ENCODE results near the gene ARMC6. TPM values are rescaled to one million over a fixed set of nuclear protein-coding genes. Genes with fewer than 3 reads are reported as not detected.

Gene ARMC6
- total and polyA plus RNA-seq, 2 of the 13 experiments (the other 11 are each of a cell fraction or from before 2014, with no cell fraction given) = 16.2 to 36.8 TPM

DNA sequence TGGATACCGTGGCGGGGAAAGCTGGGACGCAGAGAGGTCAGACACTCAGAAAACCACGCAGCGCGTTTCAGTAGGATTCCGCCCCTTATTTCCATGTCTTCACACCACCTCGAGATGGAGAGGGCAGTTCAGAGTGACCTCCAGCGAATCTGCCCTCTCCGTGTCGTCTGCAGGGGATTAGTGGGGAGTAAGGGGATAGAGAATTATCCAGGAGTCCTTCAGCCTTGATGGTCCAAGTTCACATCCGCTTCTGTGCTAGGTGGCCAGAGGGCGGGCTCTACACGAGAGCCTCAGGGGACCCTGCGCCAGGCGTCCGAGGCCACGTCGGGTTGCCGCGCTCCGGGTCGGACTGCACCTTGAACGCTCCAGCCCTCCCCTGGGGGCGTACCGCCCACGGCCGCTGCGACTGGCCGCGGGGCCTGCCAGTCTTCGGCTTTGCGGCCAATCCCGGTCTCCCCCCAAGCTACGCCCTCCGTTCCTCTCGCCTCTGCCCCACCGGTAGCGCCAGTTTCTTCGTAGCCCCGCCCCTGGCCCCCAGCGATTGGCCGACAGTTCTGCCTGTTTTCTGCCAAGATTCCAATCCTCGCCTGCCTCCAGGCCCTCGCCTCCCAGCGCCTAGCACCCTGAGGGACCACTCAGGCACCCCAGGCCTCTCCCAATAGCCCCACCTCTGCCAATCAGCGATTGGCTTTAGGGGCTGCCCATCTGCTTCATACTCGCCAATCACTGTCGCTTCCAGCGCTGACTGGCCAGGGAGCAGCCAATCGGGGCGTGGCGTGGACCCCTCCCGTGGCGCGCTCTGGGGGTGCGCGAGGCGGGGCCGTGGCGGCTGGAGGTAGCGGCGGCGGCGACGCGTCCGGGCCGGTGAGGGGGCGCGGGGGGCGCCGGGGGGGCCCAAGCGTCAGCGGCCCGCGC is 30.0 kb downstream of the ARMC6 start, which contains the start of gene SLC25A42 (continued):
- TF ChIP-seq, protein P1, sequence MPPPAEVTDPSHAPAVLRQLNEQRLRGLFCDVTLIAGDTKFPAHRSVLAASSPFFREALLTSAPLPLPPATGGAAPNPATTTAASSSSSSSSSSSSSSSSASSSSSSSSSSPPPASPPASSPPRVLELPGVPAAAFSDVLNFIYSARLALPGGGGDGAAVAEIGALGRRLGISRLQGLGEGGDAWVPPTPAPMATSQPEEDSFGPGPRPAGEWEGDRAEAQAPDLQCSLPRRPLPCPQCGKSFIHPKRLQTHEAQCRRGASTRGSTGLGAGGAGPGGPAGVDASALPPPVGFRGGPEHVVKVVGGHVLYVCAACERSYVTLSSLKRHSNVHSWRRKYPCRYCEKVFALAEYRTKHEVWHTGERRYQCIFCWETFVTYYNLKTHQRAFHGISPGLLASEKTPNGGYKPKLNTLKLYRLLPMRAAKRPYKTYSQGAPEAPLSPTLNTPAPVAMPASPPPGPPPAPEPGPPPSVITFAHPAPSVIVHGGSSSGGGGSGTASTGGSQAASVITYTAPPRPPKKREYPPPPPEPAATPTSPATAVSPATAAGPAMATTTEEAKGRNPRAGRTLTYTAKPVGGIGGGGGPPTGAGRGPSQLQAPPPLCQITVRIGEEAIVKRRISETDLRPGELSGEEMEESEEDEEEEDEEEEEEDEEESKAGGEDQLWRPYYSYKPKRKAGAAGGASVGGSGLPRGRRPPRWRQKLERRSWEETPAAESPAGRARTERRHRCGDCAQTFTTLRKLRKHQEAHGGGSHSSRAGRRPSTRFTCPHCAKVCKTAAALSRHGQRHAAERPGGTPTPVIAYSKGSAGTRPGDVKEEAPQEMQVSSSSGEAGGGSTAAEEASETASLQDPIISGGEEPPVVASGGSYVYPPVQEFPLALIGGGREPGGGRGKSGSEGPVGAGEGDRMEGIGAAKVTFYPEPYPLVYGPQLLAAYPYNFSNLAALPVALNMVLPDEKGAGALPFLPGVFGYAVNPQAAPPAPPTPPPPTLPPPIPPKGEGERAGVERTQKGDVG (CRISPR knock-in tag; IDR thresholded peaks at IDR 0.05; ENCODE audit: borderline replicate concordance) = peak; percentile 62; the same call in 1 of the 2 replicates
- TF ChIP-seq, protein P2, sequence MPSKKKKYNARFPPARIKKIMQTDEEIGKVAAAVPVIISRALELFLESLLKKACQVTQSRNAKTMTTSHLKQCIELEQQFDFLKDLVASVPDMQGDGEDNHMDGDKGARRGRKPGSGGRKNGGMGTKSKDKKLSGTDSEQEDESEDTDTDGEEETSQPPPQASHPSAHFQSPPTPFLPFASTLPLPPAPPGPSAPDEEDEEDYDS (CRISPR knock-in tag; IDR thresholded peaks at IDR 0.05) = 0 out of 2 replicates have a peak, but pooled peaks have one; percentile 36
- TF ChIP-seq HINFP (CRISPR knock-in tag; IDR thresholded peaks at IDR 0.05; ENCODE audit: low read depth) (peak; percentile 81; the same call in 1 of the 2 replicates), ZNF34 (CRISPR knock-in tag; IDR thresholded peaks at IDR 0.05; ENCODE audit: borderline replicate concordance) (0 out of 2 replicates have a peak, but pooled peaks have one; percentile 24), PAXIP1 (CRISPR knock-in tag; conservative IDR thresholded peaks at IDR 0.05) (peak; percentile 77), MAZ (IDR thresholded peaks at IDR 0.05; ENCODE audit: borderline replicate concordance, low read depth, low read length) (peak; percentile 67), MAZ (CRISPR knock-in tag; IDR thresholded peaks at IDR 0.05; ENCODE audit: low read depth) (peak; percentile 85), PRPF4 (IDR thresholded peaks at IDR 0.05; ENCODE audit: low read depth, low read length, poor library complexity, severe bottlenecking) (no peak), ZNF251 (CRISPR knock-in tag; IDR thresholded peaks at IDR 0.05) (0 out of 2 replicates have a peak, but pooled peaks have one; percentile 46), PATZ1 (CRISPR knock-in tag; IDR thresholded peaks at IDR 0.05) (peak; percentile 97)
- TF ChIP-seq, protein P3, sequence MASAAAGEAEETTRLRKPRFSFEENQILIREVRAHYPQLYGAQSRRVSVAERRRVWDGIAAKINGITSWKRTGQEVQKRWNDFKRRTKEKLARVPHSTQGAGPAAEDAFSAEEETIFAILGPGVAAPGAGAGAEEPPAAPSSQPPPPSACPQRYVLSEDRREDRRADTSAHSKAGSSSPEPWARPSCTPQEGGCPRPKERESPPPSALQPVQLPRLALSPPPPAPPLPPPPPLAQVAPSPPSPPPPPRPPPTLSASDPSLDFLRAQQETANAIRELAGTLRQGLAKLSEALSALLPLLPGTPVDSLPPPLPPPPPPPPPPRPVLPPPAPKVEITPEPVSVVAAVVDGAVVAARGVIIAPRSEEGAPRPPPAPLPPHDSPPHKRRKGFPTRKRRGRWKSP (CRISPR knock-in tag; IDR thresholded peaks at IDR 0.05) = 0 out of 2 replicates have a peak, but pooled peaks have one; percentile 15
- TF ChIP-seq, protein P4, sequence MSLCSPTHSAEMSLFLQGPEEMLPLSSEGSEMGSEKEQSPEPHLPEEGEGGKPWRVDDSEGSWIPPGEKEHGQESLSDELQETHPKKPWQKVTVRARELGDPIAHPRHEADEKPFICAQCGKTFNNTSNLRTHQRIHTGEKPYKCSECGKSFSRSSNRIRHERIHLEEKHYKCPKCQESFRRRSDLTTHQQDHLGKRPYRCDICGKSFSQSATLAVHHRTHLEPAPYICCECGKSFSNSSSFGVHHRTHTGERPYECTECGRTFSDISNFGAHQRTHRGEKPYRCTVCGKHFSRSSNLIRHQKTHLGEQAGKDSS (CRISPR knock-in tag; IDR thresholded peaks at IDR 0.05; ENCODE audit: borderline replicate concordance, low read depth) = peak; percentile 60; the same call in 1 of the 2 replicates

All from HepG2 (cell line).